Lower lobe of right lung (tissue), 2 donors: ENCODE results near the gene PRKCH. TPM values are rescaled to one million over a fixed set of nuclear protein-coding genes. Genes with fewer than 3 reads are reported as not detected.
A peak's percentile ranks its signal among the peaks of the same experiment; 100 is the strongest.
"Not testable (repeated sequence)": the region's sequence is repeated elsewhere in the genome, so short reads cannot be mapped to it uniquely, and the experiment has no call there.

Source experiments
- ATAC-seq, 2 donors: fragments of 200-7000 bp; cut with Tn5 transposase; one replicate each; pipeline ENCODE4 v1.9.1; 2020 to 2022; ENCODE audit warnings: mild to moderate bottlenecking in 2 of 2, moderate library complexity in 2 of 2
- DNase-seq: peaks from one replicate; pipeline ENCODE4 v3.0.0-alpha.2; 2020
- H3K27ac ChIP-seq: fragments of 200-600 bp; one replicate; pipeline ENCODE4 v1.8.0; 2022
- H3K27me3 ChIP-seq: fragments of 200-600 bp; one replicate; pipeline ENCODE4 v1.8.0; 2022; ENCODE audit warnings: low read depth
- H3K36me3 ChIP-seq: fragments of 200-600 bp; one replicate; pipeline ENCODE4 v1.8.0; 2022; ENCODE audit warnings: mild to moderate bottlenecking
- H3K4me1 ChIP-seq: fragments of 200-600 bp; one replicate; pipeline ENCODE4 v1.8.0; 2022
- H3K4me3 ChIP-seq: fragments of 200-600 bp; one replicate; pipeline ENCODE4 v1.8.0; 2022; ENCODE audit warnings: mild to moderate bottlenecking
- H3K9me3 ChIP-seq: fragments of 200-600 bp; one replicate; pipeline ENCODE4 v1.8.0; 2022
- CTCF ChIP-seq: fragments of 200-600 bp; IDR thresholded peaks from one replicate; pipeline ENCODE4 v1.8.0; 2022; ENCODE audit warnings: antibody characterized with exemption, mild to moderate bottlenecking
- intact Hi-C: fragments of 100-400 bp; cut with DNase I; formaldehyde crosslinking; loops from one replicate; pipeline ENCODE4 v1.11.0; 2022
- total RNA-seq: library from RNA; stranded (reverse); fragmentation: NEBNext Ultra II Directional; extraction: Animal tissue kit (Norgen Biotek cat#: 25700); gene quantifications from one replicate; pipeline ENCODE4 v1.2.1, GENCODE V29; 2021
- donor health status: DM: no; HTN: yes; CAD: no; lungs with severe emphysema.

Gene PRKCH
- total RNA-seq, 1 donor from 2014 or later: 60.9 TPM

GRCh38 chr14:61525293-61526011 is 204.1 kb downstream of the PRKCH start:
- H3K36me3 ChIP-seq: peaks cover 11% of the 10 kb centered on the region
- H3K4me1 ChIP-seq: peaks cover 54% of the 10 kb centered on the region
- TF ChIP-seq CTCF: no peak
- intact Hi-C loops: loop anchor here (10.0 kb wide), 1 partner anchor 51 kb away; no protein-coding TSS in a partner anchor
- H3K4me3 ChIP-seq: no peak overlapping the region
- H3K9me3 ChIP-seq: no peaks in the 10 kb centered on the region
- ATAC-seq (peak; percentile 80 to 82), DNase-seq (peak; percentile 70)
- H3K27ac ChIP-seq: peak overlapping the region; percentile 74
- H3K27me3 ChIP-seq: no peaks in the 10 kb centered on the region

GRCh38 chr14:61526405-61527312 is 205.3 kb downstream of the PRKCH start:
- intact Hi-C loops: loop anchor here (10.0 kb wide), 1 partner anchor 52 kb away; no protein-coding TSS in a partner anchor
- Histone ChIP-seq H3K27ac (peak overlapping the region; percentile 74), H3K9me3 (no peaks in the 10 kb centered on the region), H3K4me1 (peaks cover 64% of the 10 kb centered on the region), H3K4me3 (no peak overlapping the region), H3K36me3 (peaks cover 12% of the 10 kb centered on the region), H3K27me3 (no peaks in the 10 kb centered on the region)
- no peak for TF ChIP-seq CTCF
- DNase-seq (peak; percentile 57), ATAC-seq (peak; percentile 76 to 77)

GRCh38 chr14:61527325-61528100 is 206.1 kb downstream of the PRKCH start:
- H3K9me3 ChIP-seq: no peaks in the 10 kb centered on the region

GRCh38 chr14:61528591-61529021 is 207.2 kb downstream of the PRKCH start:
- TF ChIP-seq CTCF: no peak
- DNase-seq (no peak), ATAC-seq (no peak)
- no peaks in the 10 kb centered on the region for H3K9me3 ChIP-seq
- no peak overlapping the region for H3K4me3 ChIP-seq
- H3K36me3 ChIP-seq: peaks cover 12% of the 10 kb centered on the region
- no peak overlapping the region for H3K27ac ChIP-seq
- H3K4me1 ChIP-seq: peaks cover 77% of the 10 kb centered on the region
- H3K27me3 ChIP-seq: no peaks in the 10 kb centered on the region
- intact Hi-C loops: loop anchor here (10.0 kb wide), 1 partner anchor 54 kb away; no protein-coding TSS in a partner anchor

More at GRCh38 chr14:61527325-61528100, 206.1 kb downstream of the PRKCH start:
- intact Hi-C loops: loop anchor here (10.0 kb wide), 1 partner anchor 53 kb away; no protein-coding TSS in a partner anchor
- H3K27ac ChIP-seq: peak overlapping the region; percentile 74
- ATAC-seq: no peak
- H3K4me3 ChIP-seq: no peak overlapping the region
- H3K27me3 ChIP-seq: no peaks in the 10 kb centered on the region
- no peak for TF ChIP-seq CTCF
- peaks cover 72% of the 10 kb centered on the region for H3K4me1 ChIP-seq
- DNase-seq: no peak
- H3K36me3 ChIP-seq: peaks cover 12% of the 10 kb centered on the region

GRCh38 chr14:61529360-61529759 is 208.0 kb downstream of the PRKCH start:
- peaks cover 12% of the 10 kb centered on the region for H3K36me3 ChIP-seq
- not testable (repeated sequence) for H3K27ac ChIP-seq, H3K27me3 ChIP-seq, ATAC-seq, H3K9me3 ChIP-seq, DNase-seq, H3K4me3 ChIP-seq
- intact Hi-C loops: loop anchor here (10.0 kb wide), 1 partner anchor 55 kb away; no protein-coding TSS in a partner anchor
- peaks cover 72% of the 10 kb centered on the region for H3K4me1 ChIP-seq
